Measurements from ENCODE around the gene COMMD9.

DNA sequence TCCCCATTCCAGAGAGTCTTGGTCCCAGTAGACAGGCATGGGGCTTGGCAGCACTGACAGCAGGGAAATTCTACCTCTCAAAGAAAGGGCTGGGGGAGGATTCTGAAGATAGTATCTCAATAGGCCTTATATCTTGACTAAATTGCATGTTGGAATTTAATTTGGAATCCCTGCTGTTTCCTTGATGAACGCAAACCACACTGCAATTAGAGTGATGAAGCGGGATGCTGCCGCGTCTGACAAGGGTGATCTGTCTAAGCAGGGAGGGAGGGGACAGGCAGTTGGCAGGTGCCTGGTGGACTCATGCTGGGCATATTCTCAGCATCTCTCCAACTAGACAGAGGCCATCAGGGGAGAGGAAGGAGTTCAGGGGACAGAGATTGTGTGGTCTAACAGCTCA, 48.4 kb downstream of the COMMD9 start:
- TF ChIP-seq, protein P1, sequence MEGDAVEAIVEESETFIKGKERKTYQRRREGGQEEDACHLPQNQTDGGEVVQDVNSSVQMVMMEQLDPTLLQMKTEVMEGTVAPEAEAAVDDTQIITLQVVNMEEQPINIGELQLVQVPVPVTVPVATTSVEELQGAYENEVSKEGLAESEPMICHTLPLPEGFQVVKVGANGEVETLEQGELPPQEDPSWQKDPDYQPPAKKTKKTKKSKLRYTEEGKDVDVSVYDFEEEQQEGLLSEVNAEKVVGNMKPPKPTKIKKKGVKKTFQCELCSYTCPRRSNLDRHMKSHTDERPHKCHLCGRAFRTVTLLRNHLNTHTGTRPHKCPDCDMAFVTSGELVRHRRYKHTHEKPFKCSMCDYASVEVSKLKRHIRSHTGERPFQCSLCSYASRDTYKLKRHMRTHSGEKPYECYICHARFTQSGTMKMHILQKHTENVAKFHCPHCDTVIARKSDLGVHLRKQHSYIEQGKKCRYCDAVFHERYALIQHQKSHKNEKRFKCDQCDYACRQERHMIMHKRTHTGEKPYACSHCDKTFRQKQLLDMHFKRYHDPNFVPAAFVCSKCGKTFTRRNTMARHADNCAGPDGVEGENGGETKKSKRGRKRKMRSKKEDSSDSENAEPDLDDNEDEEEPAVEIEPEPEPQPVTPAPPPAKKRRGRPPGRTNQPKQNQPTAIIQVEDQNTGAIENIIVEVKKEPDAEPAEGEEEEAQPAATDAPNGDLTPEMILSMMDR (conservative IDR thresholded peaks at IDR 0.05 in 1 of 2, IDR thresholded peaks at IDR 0.05 in 1 of 2; ENCODE audit: low read depth in 1 of 2, low read length in 2 of 2) = no peak
- no peak for TF ChIP-seq EZH2 (IDR thresholded peaks at IDR 0.05; ENCODE audit: low read length, missing control alignments)
